ENCODE results near the gene RPL36.

Gene RPL36

GRCh38 chr19:5696196-5697021 lies 6.3 kb downstream of the RPL36 start:
- DNase-seq (ENCODE audit: low spot score), result no peak
- H3K36me3 ChIP-seq (replicated peaks in 1 of 2; ENCODE audit: control insufficient read depth in 2 of 2, insufficient read depth in 2 of 2, low read length in 2 of 2), result peaks cover 69 to 98% of the 10 kb centered on the region in 2 donors
- WGBS, 2 donors (ENCODE audit: extremely low coverage in 2 of 2, insufficient read length in 2 of 2, insufficient replicate concordance in 1 of 2), result no CpG with 5 or more reads among the region's 42 CpGs

GRCh38 chr19:5697022-5697889 lies 7.2 kb downstream of the RPL36 start:
- Histone ChIP-seq H2BK5ac (ENCODE audit: low read length) (no peak overlapping the region), H2BK15ac (ENCODE audit: low read length) (no peak overlapping the region), H3K36me3 (replicated peaks in 1 of 2; ENCODE audit: control insufficient read depth in 2 of 2, insufficient read depth in 2 of 2, low read length in 2 of 2) (peaks cover 63 to 89% of the 10 kb centered on the region in 2 donors), H2AK5ac (ENCODE audit: low read depth, low read length) (peak overlapping the region; percentile 63), H3K18ac (ENCODE audit: low read length) (no peak overlapping the region), H2BK120ac (ENCODE audit: low read depth, low read length) (no peak overlapping the region), H2AFZ (ENCODE audit: low read length) (no peak overlapping the region), H3K27me3 (ENCODE audit: control insufficient read depth in 3 of 3, insufficient read depth in 3 of 3, low read depth in 1 of 3, low read length in 3 of 3) (no peaks in the 10 kb centered on the region), H3K4ac (ENCODE audit: low read length) (no peak overlapping the region), H3K23ac (ENCODE audit: low read depth, low read length, poor library complexity) (no peak overlapping the region), H3K14ac (ENCODE audit: low read length) (no peak overlapping the region), H3K9ac (ENCODE audit: low read depth, low read length, poor library complexity) (no peak overlapping the region), H3K4me1 (ENCODE audit: control insufficient read depth in 2 of 2, insufficient read depth in 1 of 2, low read depth in 1 of 2, low read length in 2 of 2) (no peaks in the 10 kb centered on the region), H3K4me3 (ENCODE audit: low read length in 2 of 2) (no peak overlapping the region), H3K27ac (replicated peaks; ENCODE audit: low read length) (no peak overlapping the region), H4K91ac (ENCODE audit: low read depth, low read length, poor library complexity) (no peak overlapping the region), H3K4me2 (ENCODE audit: insufficient read depth, low read length, poor library complexity, severe bottlenecking) (no peak overlapping the region), H2BK12ac (ENCODE audit: low read length) (no peak overlapping the region), H3K9me3 (replicated peaks in 1 of 2; ENCODE audit: control insufficient read depth in 2 of 2, insufficient read depth in 1 of 2, low read depth in 1 of 2, low read length in 2 of 2) (peaks cover 0 to 10% of the 10 kb centered on the region in 2 donors), H3K79me1 (ENCODE audit: low read depth, low read length) (peaks cover 34% of the 10 kb centered on the region), H4K8ac (ENCODE audit: low read depth, low read length) (no peak overlapping the region)
- WGBS, 2 donors (ENCODE audit: extremely low coverage in 2 of 2, insufficient read length in 2 of 2, insufficient replicate concordance in 1 of 2), result no CpG with 5 or more reads among the region's 25 CpGs
- DNase-seq (ENCODE audit: low spot score), result no peak

More at GRCh38 chr19:5696196-5697021, 6.3 kb downstream of the RPL36 start:
- Histone ChIP-seq H3K4me2 (ENCODE audit: insufficient read depth, low read length, poor library complexity, severe bottlenecking) (no peak overlapping the region), H3K79me1 (ENCODE audit: low read depth, low read length) (peaks cover 42% of the 10 kb centered on the region), H2AFZ (ENCODE audit: low read length) (no peak overlapping the region), H3K4ac (ENCODE audit: low read length) (no peak overlapping the region), H3K14ac (ENCODE audit: low read length) (no peak overlapping the region), H3K9me3 (replicated peaks in 1 of 2; ENCODE audit: control insufficient read depth in 2 of 2, insufficient read depth in 1 of 2, low read depth in 1 of 2, low read length in 2 of 2) (peaks cover 0 to 11% of the 10 kb centered on the region in 2 donors), H3K23ac (ENCODE audit: low read depth, low read length, poor library complexity) (peak overlapping the region; percentile 80), H3K9ac (ENCODE audit: low read depth, low read length, poor library complexity) (no peak overlapping the region), H2BK120ac (ENCODE audit: low read depth, low read length) (no peak overlapping the region), H3K27me3 (ENCODE audit: control insufficient read depth in 3 of 3, insufficient read depth in 3 of 3, low read depth in 1 of 3, low read length in 3 of 3) (no peaks in the 10 kb centered on the region), H3K4me1 (ENCODE audit: control insufficient read depth in 2 of 2, insufficient read depth in 1 of 2, low read depth in 1 of 2, low read length in 2 of 2) (peaks cover 1 to 4% of the 10 kb centered on the region in 2 donors), H3K4me3 (ENCODE audit: low read length in 2 of 2) (no peak overlapping the region), H2BK12ac (ENCODE audit: low read length) (no peak overlapping the region), H4K91ac (ENCODE audit: low read depth, low read length, poor library complexity) (no peak overlapping the region), H2AK5ac (ENCODE audit: low read depth, low read length) (no peak overlapping the region), H4K8ac (ENCODE audit: low read depth, low read length) (peak overlapping the region; percentile 43), H2BK5ac (ENCODE audit: low read length) (no peak overlapping the region), H3K27ac (replicated peaks; ENCODE audit: low read length) (no peak overlapping the region), H2BK15ac (ENCODE audit: low read length) (no peak overlapping the region), H3K18ac (ENCODE audit: low read length) (no peak overlapping the region)

GRCh38 chr19:5697890-5698634 lies 8.0 kb downstream of the RPL36 start:
- H4K91ac ChIP-seq (ENCODE audit: low read depth, low read length, poor library complexity), result no peak overlapping the region
- H3K9me3 ChIP-seq (replicated peaks in 1 of 2; ENCODE audit: control insufficient read depth in 2 of 2, insufficient read depth in 1 of 2, low read depth in 1 of 2, low read length in 2 of 2), result peaks cover 0 to 8% of the 10 kb centered on the region in 2 donors
- H3K14ac ChIP-seq (ENCODE audit: low read length), result no peak overlapping the region
- H3K36me3 ChIP-seq (replicated peaks in 1 of 2; ENCODE audit: control insufficient read depth in 2 of 2, insufficient read depth in 2 of 2, low read length in 2 of 2), result peaks cover 55 to 81% of the 10 kb centered on the region in 2 donors
- no peak overlapping the region for H3K27ac ChIP-seq (replicated peaks; ENCODE audit: low read length)
- no peak overlapping the region for H4K8ac ChIP-seq (ENCODE audit: low read depth, low read length)
- H2BK5ac ChIP-seq (ENCODE audit: low read length), result peak overlapping the region; percentile 53
- H3K23ac ChIP-seq (ENCODE audit: low read depth, low read length, poor library complexity), result no peak overlapping the region
- no peak overlapping the region for H3K4me3 ChIP-seq (ENCODE audit: low read length in 2 of 2)
- no peak overlapping the region for H2BK120ac ChIP-seq (ENCODE audit: low read depth, low read length)
- no peak overlapping the region for H3K4me2 ChIP-seq (ENCODE audit: insufficient read depth, low read length, poor library complexity, severe bottlenecking)
- H3K18ac ChIP-seq (ENCODE audit: low read length), result no peak overlapping the region
- no peaks in the 10 kb centered on the region for H3K4me1 ChIP-seq (ENCODE audit: control insufficient read depth in 2 of 2, insufficient read depth in 1 of 2, low read depth in 1 of 2, low read length in 2 of 2)
- H2BK15ac ChIP-seq (ENCODE audit: low read length), result no peak overlapping the region
- H3K4ac ChIP-seq (ENCODE audit: low read length), result no peak overlapping the region
- peak overlapping the region; percentile 63 for H2AK5ac ChIP-seq (ENCODE audit: low read depth, low read length)
- no peak for DNase-seq (ENCODE audit: low spot score)
- H3K79me1 ChIP-seq (ENCODE audit: low read depth, low read length), result peaks cover 28% of the 10 kb centered on the region
- H2AFZ ChIP-seq (ENCODE audit: low read length), result no peak overlapping the region
- no peak overlapping the region for H3K9ac ChIP-seq (ENCODE audit: low read depth, low read length, poor library complexity)
- no CpG with 5 or more reads among the region's 30 CpGs for WGBS, 2 donors (ENCODE audit: extremely low coverage in 2 of 2, insufficient read length in 2 of 2, insufficient replicate concordance in 1 of 2)
- H2BK12ac ChIP-seq (ENCODE audit: low read length), result peak overlapping the region; percentile 10
- H3K27me3 ChIP-seq (ENCODE audit: control insufficient read depth in 3 of 3, insufficient read depth in 3 of 3, low read depth in 1 of 3, low read length in 3 of 3), result no peaks in the 10 kb centered on the region

Measured in neuronal stem cell (in vitro differentiated cells).